Neural cell (in vitro differentiated cells): ENCODE data around the gene ANTXR2.

Experiments
- CTCF ChIP-seq: fragments of 450-650 bp; IDR thresholded peaks from 2 replicates; pipeline ENCODE4 v1.5.1; 2014; ENCODE audit warnings: antibody characterized with exemption, mild to moderate bottlenecking, moderate library complexity; ENCODE audit not compliant: poor library complexity, severe bottlenecking
- EP300 ChIP-seq: fragments of 450-650 bp; conservative IDR thresholded peaks from 2 replicates; pipeline ENCODE4 v1.6.1; 2014; ENCODE audit warnings: antibody characterized with exemption, mild to moderate bottlenecking, moderate library complexity; ENCODE audit not compliant: poor library complexity, severe bottlenecking
- EZH2 ChIP-seq: fragments of 200-600, 300-800 bp; shearing (Covaris generic), sonication (generic); IDR thresholded peaks from 2 replicates; pipeline ENCODE4 v1.6.1; 2014; ENCODE audit warnings: antibody characterized with exemption, low read length, borderline replicate concordance, mild to moderate bottlenecking; ENCODE audit not compliant: insufficient read depth, poor library complexity, severe bottlenecking
- POLR2AphosphoS5 ChIP-seq: IDR thresholded peaks from 2 replicates; pipeline ENCODE4 v1.6.1; 2012
- RAD21 ChIP-seq: fragments of 450-650 bp; conservative IDR thresholded peaks from 2 replicates; pipeline ENCODE4 v1.6.1; 2014; ENCODE audit warnings: antibody characterized with exemption, mild to moderate bottlenecking, moderate library complexity
- REST ChIP-seq: IDR thresholded peaks from 2 replicates; pipeline ENCODE4 v1.6.1; 2012; ENCODE audit warnings: borderline replicate concordance

DNA sequence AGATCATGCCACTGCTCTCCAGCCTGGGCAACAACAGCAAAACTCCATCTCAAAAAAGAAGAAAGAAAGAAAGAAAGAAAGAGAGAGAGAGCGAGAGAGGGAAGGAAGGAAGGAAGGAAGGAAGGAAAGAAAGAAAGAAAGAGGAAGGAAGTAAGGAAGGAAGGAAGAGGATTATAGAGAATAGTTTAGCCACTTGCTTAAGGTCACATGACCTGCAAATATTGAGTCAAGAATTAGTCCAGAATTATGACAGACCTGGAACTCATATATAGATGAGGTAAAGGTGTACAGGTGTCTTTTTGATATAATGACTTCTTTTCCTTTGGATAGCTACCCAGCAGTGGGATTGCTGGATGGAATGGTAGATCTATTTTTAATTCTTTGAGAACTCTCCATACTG lies 25.6 kb upstream of the ANTXR2 start:
- no peak for TF ChIP-seq CTCF
- TF ChIP-seq POLR2AphosphoS5, result no peak
- TF ChIP-seq RAD21, result no peak
- TF ChIP-seq EZH2, result no peak
- no peak for TF ChIP-seq REST
- TF ChIP-seq EP300, result no peak
